Caco-2 (cell line): ENCODE measurements around the gene PARP6. TPM values are rescaled to one million over a fixed set of nuclear protein-coding genes. Genes with fewer than 3 reads are reported as not detected.
A peak's percentile ranks its signal among the peaks of the same experiment; 100 is the strongest.

Source experiments
- BruUV-seq: library from RNA; stranded (reverse); fragments of 400-500 nt; replicated peaks from 2 replicates; lab custom pipeline; 2021; lab: Mats Ljungman, UMichigan
- CTCF ChIA-PET: fragments of 300-600 bp; sonication (Branson Sonifier 250); formaldehyde crosslinking; loops from one replicate; lab custom pipeline; 2022; ENCODE audit warnings: antibody characterized with exemption; lab: Charles Lee
- POLR2A ChIA-PET: fragments of 300-600 bp; sonication (Branson Sonifier 250); formaldehyde crosslinking; loops from one replicate; lab custom pipeline; 2022; ENCODE audit warnings: antibody characterized with exemption; lab: Charles Lee
- DNase-seq, 2 experiments: peaks; one replicate each; pipeline versions ENCODE4 v3.0.0 to v3.0.0-alpha.2; 2020 to 2022
- H3K27me3 ChIP-seq: replicated peaks from 2 replicates; pipeline ENCODE4 v1.6.0; 2011; ENCODE audit warnings: low read length; ENCODE audit not compliant: control insufficient read depth, insufficient read depth
- H3K36me3 ChIP-seq: 2 replicates; pipeline ENCODE4 v1.5.1; 2011; ENCODE audit warnings: low read length; ENCODE audit not compliant: control insufficient read depth, insufficient read depth
- H3K4me1 ChIP-seq: fragments of 250-450 bp; sonication (Bioruptor Pico); 2 replicates; pipeline ENCODE4 v1.5.1; 2020; ENCODE audit warnings: mild to moderate bottlenecking
- H3K4me3 ChIP-seq: 2 replicates; pipeline ENCODE4 v1.5.1; 2011; ENCODE audit warnings: low read depth, mild to moderate bottlenecking, control low read depth, low read length
- H3K9me3 ChIP-seq: fragments of 250-450 bp; sonication (Bioruptor Pico); 2 replicates; pipeline ENCODE4 v1.5.1; 2020; ENCODE audit warnings: mild to moderate bottlenecking, moderate library complexity
- H3K27ac Mint-ChIP-seq: one replicate; pipeline ENCODE4 v1.8.0; 2022; ENCODE audit warnings: mixed read lengths; ENCODE audit not compliant: unreplicated experiment
- H3K27me3 Mint-ChIP-seq: one replicate; pipeline ENCODE4 v1.8.0; 2022; ENCODE audit warnings: mixed read lengths; ENCODE audit not compliant: insufficient read depth, unreplicated experiment
- H3K36me3 Mint-ChIP-seq: one replicate; pipeline ENCODE4 v1.8.0; 2022; ENCODE audit warnings: mild to moderate bottlenecking, mixed read lengths; ENCODE audit not compliant: insufficient read depth, unreplicated experiment
- H3K4me1 Mint-ChIP-seq: one replicate; pipeline ENCODE4 v1.8.0; 2022; ENCODE audit warnings: low read depth, mixed read lengths; ENCODE audit not compliant: unreplicated experiment
- H3K4me3 Mint-ChIP-seq: one replicate; pipeline ENCODE4 v1.8.0; 2022; ENCODE audit warnings: mild to moderate bottlenecking, moderate library complexity, mixed read lengths; ENCODE audit not compliant: unreplicated experiment
- H3K9me3 Mint-ChIP-seq: one replicate; pipeline ENCODE4 v1.8.0; 2022; ENCODE audit warnings: mixed read lengths; ENCODE audit not compliant: unreplicated experiment
- intact Hi-C: fragments of 100-400 bp; cut with micrococcal nuclease; formaldehyde crosslinking; loops from one replicate; pipeline ENCODE4 v1.10.0; 2022; ENCODE audit not compliant: unreplicated experiment
- total RNA-seq: library from RNA; stranded (reverse); gene quantifications from 2 replicates; pipeline ENCODE4 v1.2.3, GENCODE V29; 2022
- TF ChIP-seq, protein P1 (sequence below), 2 experiments: fragments of 200-600 bp in 1 of 2; IDR thresholded peaks; 1 replicate in 1 of 2; 2 replicates in 1 of 2; pipeline versions ENCODE4 v1.5.1 to v1.8.0; 2011 to 2022; ENCODE audit warnings: antibody characterized with exemption in 1 of 2, control low read depth in 1 of 2, inconsistent platforms in 1 of 2, low read depth in 1 of 2, low read length in 1 of 2, mild to moderate bottlenecking in 1 of 2, moderate library complexity in 1 of 2; ENCODE audit not compliant: insufficient read depth in 1 of 2, severe bottlenecking in 1 of 2, unreplicated experiment in 1 of 2

PARP6 gene
- total RNA-seq, 1 experiment from 2014 or later = 62.2 TPM

DNA sequence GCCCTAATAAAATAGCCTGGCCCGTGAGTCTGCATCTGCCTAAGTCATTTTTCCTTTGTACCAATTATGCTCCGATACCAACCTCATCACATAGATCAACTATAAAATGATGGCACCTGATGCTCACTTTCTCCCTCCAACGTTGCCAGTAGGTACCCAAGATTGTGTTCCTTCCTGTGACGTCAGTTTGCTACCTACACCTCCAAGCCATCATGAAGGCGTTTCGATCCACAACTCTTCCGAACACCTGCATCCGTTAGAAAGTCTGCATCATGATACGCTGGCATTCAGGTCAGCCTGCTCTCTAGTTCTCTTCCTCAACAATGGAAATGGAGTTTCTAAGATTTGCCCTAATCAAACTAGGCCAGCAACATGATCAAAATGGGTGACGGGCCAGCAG is 49.1 kb downstream of the PARP6 start:
- Histone ChIP-seq H3K4me1 (peaks cover 21% of the 10 kb centered on the region), H3K4me3 (no peak overlapping the region), H3K27me3 (no peaks in the 10 kb centered on the region), H3K36me3 (peaks cover 6% of the 10 kb centered on the region), H3K9me3 (no peaks in the 10 kb centered on the region)
- ChIA-PET CTCF (no interaction called here), POLR2A (no interaction called here)
- H3K4me1 Mint-ChIP-seq = peaks cover 17% of the 10 kb centered on the region
- H3K27me3 Mint-ChIP-seq = no peaks in the 10 kb centered on the region
- H3K27ac Mint-ChIP-seq = no peak overlapping the region
- H3K36me3 Mint-ChIP-seq = peaks cover 90% of the 10 kb centered on the region
- BruUV-seq = no TSS peak
- TF ChIP-seq, protein P1, sequence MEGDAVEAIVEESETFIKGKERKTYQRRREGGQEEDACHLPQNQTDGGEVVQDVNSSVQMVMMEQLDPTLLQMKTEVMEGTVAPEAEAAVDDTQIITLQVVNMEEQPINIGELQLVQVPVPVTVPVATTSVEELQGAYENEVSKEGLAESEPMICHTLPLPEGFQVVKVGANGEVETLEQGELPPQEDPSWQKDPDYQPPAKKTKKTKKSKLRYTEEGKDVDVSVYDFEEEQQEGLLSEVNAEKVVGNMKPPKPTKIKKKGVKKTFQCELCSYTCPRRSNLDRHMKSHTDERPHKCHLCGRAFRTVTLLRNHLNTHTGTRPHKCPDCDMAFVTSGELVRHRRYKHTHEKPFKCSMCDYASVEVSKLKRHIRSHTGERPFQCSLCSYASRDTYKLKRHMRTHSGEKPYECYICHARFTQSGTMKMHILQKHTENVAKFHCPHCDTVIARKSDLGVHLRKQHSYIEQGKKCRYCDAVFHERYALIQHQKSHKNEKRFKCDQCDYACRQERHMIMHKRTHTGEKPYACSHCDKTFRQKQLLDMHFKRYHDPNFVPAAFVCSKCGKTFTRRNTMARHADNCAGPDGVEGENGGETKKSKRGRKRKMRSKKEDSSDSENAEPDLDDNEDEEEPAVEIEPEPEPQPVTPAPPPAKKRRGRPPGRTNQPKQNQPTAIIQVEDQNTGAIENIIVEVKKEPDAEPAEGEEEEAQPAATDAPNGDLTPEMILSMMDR (IDR thresholded peaks at IDR 0.05; ENCODE audit: insufficient read depth in 1 of 2, low read depth in 1 of 2, low read length in 1 of 2, severe bottlenecking in 1 of 2, unreplicated experiment in 1 of 2) = no peak
- H3K9me3 Mint-ChIP-seq = no peaks in the 10 kb centered on the region
- H3K4me3 Mint-ChIP-seq = no peak overlapping the region
- DNase-seq = no peak
- intact Hi-C loops = no loop called here

DNA sequence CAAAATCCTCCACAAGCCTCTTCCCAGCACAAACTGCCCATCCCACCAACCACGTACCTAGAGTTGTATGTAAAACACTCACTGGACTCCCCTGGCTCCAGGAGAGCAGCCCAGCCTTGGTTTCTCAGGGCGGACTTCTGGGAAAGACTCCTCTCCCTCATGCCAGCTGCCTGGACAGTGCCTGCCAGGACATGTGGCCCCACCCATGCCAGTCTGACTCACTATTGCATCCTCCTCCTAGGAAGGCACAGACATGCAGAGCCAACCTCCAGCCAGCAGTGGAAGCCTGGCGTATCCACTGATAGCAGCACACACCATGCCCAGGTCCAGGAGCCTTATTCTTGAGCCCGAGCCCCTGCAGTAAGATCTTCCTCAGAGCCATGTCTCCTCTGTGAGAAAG is 50.0 kb downstream of the PARP6 start:
- Mint-ChIP-seq H3K9me3 (no peaks in the 10 kb centered on the region), H3K4me1 (peaks cover 17% of the 10 kb centered on the region), H3K27ac (no peak overlapping the region), H3K36me3 (peaks cover 93% of the 10 kb centered on the region), H3K4me3 (no peak overlapping the region), H3K27me3 (no peaks in the 10 kb centered on the region)
- POLR2A ChIA-PET = interaction anchor here (0.5 to 0.6 kb wide), 2 partner anchors 8 to 9 kb away, joined by 3 read pairs; no protein-coding TSS in a partner anchor
- CTCF ChIA-PET = interaction anchor here (0.7 kb wide), 1 partner anchor 10 kb away, joined by 3 read pairs; no protein-coding TSS in a partner anchor
- peaks cover 6% of the 10 kb centered on the region for H3K36me3 ChIP-seq
- H3K9me3 ChIP-seq = no peaks in the 10 kb centered on the region
- no peak for DNase-seq
- TF ChIP-seq, protein P1 (IDR thresholded peaks at IDR 0.05; ENCODE audit: insufficient read depth in 1 of 2, low read depth in 1 of 2, low read length in 1 of 2, severe bottlenecking in 1 of 2, unreplicated experiment in 1 of 2) = no peak
- H3K27me3 ChIP-seq = no peaks in the 10 kb centered on the region
- no TSS peak for BruUV-seq
- H3K4me1 ChIP-seq = peaks cover 17% of the 10 kb centered on the region
- no peak overlapping the region for H3K4me3 ChIP-seq
- intact Hi-C loops = no loop called here

DNA sequence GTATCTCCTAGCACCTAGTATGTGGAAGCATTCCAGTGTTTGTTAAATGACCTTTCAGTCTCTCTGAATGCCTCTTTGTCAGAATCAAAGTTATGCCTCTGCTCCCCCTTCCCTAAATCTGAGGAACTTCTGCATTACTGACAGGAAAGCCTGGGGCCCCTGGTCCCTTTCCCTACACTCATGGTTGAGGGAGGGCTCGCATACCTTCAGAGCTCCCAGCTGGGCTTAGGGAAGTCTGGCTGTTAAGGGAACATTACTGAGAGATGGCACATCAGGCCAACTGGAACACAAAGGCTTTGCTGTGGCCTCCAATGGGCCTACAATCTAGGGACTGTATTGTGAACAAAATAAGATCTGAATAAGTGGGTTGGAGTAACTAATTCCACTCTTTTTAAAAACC is 51.7 kb downstream of the PARP6 start:
- Mint-ChIP-seq H3K27ac (peak overlapping the region; percentile 36), H3K4me3 (no peak overlapping the region), H3K36me3 (peaks cover 94% of the 10 kb centered on the region), H3K4me1 (peaks cover 17% of the 10 kb centered on the region), H3K9me3 (no peaks in the 10 kb centered on the region), H3K27me3 (no peaks in the 10 kb centered on the region)
- BruUV-seq = no TSS peak
- no peaks in the 10 kb centered on the region for H3K27me3 ChIP-seq
- TF ChIP-seq, protein P1 (IDR thresholded peaks at IDR 0.05; ENCODE audit: insufficient read depth in 1 of 2, low read depth in 1 of 2, low read length in 1 of 2, severe bottlenecking in 1 of 2, unreplicated experiment in 1 of 2) = no peak
- no peak overlapping the region for H3K4me3 ChIP-seq
- CTCF ChIA-PET = no interaction called here
- POLR2A ChIA-PET = interaction anchor here (0.5 to 0.6 kb wide), 2 partner anchors 25 to 265 kb away, joined by 4 read pairs; no protein-coding TSS in a partner anchor
- peaks cover 6% of the 10 kb centered on the region for H3K36me3 ChIP-seq
- intact Hi-C loops = no loop called here
- peaks cover 6% of the 10 kb centered on the region; the same call in 1 of the 2 replicates for H3K4me1 ChIP-seq
- DNase-seq = no peak
- H3K9me3 ChIP-seq = no peaks in the 10 kb centered on the region
